ENCODE results near the gene CDKL5. TPM values are rescaled to one million over a fixed set of nuclear protein-coding genes. Genes with fewer than 3 reads are reported as not detected.
"Not testable (repeated sequence)": the region's sequence is repeated elsewhere in the genome, so short reads cannot be mapped to it uniquely, and the experiment has no call there.

CDKL5 gene
- polyA plus RNA-seq, 5 donors, result 7.8 to 14.9 (median 12.3) TPM

DNA sequence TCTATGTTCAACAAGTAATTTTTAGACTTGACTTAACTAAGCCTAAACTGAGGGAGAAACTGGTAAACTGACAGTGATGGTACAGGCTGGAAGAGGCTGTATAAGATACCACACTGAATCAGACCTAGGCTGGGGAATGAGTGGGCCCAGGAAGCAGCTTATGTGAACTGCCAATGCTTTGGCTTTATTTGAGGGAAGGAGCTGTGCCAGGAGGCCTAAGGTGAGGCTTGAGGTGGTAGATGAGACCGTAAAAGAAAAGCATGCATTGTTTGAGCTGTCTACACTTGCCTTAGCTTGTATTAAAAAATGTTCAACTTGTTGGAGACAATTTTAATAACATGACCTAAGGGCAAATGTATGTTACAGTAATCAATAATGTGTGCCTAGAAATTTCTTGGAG is 150.3 kb downstream of the CDKL5 start:
- DNase-seq, result no peak

DNA sequence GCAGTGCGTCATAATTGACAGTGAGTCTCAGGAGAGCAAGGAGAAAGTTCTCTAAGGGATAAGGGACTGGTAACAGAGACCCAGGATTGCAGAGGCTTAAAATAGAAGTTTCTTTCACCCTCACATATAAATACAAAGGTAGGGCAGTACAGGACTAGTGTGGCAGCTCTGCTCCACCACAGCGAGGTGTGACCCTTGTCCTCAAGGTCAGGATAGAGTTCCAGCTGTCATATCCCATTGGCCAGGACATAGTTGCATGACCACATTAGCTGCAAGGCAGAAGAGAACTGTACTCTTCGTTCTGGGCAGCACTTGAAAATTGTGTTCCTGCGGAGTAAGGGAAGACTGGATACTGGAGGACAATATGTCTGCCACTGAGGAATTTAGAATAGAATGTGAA is 152.0 kb downstream of the CDKL5 start:
- DNase-seq, result no peak

DNA sequence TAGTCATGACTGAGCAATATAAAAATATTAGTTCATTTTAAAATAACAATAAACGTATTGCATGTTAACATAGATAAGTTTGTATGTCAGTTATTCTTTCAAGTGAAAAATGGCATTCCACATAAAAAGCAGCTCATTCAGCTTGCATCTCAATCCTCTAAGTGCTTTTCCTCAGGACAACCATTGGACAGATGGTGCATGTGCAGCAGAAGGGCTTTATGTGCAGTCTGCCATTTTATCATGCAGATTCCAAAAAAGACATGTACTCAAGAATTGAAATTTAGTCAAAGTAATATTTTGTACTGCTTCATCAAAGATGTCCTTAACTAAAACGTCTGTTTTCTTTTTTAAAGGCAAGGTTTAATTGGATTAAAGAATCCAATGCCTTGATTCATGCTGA is 153.1 kb downstream of the CDKL5 start:
- DNase-seq, result no peak

- no peak for DNase-seq
Measured at GRCh38 chrX:18579495-18579894, 154.1 kb downstream of the CDKL5 start.

- no peak for DNase-seq
Measured at GRCh38 chrX:18582910-18583493, 157.6 kb downstream of the CDKL5 start.

DNA sequence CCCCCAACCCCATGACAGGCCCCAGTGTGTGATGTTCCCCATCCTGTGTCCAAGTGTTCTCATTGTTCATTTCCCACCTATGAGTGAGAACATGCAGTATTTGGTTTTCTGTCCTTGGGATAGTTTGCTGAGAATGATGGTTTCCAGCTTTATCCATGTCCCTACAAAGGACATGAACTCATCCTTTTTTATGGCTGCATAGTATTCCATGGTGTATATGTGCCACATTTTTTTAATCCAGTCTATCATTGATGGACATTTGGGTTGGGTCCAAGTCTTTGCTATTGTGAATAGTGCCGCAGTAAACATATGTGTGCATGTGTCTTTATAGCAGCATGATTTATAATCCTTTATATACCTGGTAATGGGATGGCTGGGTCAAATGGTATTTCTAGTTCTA is 163.9 kb downstream of the CDKL5 start:
- not testable (repeated sequence) for DNase-seq

GRCh38 chrX:18591834-18592233 is 166.4 kb downstream of the CDKL5 start:
- no peak for DNase-seq

DNA sequence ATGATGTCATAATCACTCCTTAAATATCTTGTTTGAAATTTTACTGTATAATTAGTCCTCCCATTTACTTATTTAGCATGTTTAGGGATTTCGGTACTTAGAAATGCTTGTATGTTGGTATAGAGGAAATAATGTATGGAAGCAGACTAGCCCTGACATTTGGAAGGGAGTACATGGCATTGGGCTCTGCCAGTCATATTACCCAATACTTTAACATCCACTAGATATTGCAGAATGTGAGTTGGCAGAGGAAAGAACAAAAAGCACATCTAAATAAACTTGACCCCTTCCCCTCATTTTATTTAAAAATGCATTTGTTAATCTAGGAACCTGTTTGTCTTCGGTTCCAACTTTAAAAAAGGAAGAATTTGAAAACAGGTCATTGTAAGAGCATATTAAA is 168.7 kb downstream of the CDKL5 start:
- no peak for DNase-seq

DNA sequence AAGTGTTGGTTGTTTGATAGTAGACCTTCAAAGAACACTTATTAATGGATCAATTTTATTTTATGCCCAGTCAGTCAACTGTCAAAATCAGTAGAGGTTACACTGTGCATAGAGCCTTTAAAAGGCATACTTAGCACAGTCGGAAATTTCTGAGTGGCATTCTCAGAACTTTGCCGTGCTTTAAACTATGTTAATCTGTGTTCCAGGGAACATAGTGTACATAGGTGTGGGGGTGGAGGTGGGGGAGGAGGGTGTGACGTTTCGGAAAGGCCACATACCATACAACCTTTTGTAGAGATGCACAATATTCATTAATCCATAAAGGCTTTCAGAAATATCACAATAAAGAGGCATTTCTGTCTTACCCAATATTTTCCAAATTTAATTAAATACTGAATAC is 170.7 kb downstream of the CDKL5 start:
- no peak for DNase-seq

- no peak for DNase-seq
Measured at GRCh38 chrX:18598413-18598812, 173.0 kb downstream of the CDKL5 start.

- DNase-seq, result no peak
Measured at GRCh38 chrX:18607966-18608365, 182.6 kb downstream of the CDKL5 start.

- no peak for DNase-seq
Measured at GRCh38 chrX:18613930-18614639, 188.7 kb downstream of the CDKL5 start.

GRCh38 chrX:18616688-18617406 is 191.4 kb downstream of the CDKL5 start:
- no peak for DNase-seq

- DNase-seq, result no peak
Measured at GRCh38 chrX:18617407-18617750, 192.0 kb downstream of the CDKL5 start.

DNA sequence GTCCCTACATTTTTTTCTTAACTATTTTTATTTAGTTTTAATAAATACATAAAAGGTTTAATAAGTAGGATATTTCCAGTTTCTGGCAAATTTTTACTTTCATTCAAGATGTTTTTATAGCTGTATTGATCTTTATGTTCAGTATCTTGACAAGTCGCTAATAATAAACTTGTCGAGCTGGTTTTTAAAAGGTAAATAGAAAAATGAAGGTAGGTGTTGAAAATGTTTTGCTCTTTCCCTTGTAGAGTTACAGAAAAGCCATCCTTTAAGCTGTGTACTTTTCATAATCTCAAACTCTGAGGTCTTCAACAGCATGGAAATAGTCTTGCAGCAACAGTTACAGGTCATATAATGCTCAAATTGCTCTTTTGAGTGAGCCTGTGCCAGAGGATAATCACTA is 193.9 kb downstream of the CDKL5 start:
- no peak for DNase-seq

DNA sequence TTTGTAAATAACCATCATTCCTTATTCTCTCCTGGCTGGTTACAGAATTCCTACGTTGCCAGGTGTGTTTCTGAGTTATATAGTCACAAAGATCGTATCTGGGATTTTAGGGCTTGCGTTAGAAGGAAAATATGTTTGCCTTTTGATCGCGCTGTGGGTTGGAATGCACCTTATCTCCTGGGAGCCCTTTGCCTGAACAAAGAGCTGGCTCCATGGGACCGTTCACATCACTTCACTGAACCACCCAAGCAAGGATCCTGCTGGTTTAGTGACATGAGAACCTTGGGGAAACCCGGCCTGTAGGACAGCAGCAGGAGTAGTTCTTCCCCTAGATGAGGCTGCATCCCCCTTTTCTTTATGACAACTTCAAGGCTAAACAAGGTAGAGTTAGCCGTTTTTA is 194.9 kb downstream of the CDKL5 start:
- DNase-seq, result no peak

GRCh38 chrX:18624599-18624998 is 199.2 kb downstream of the CDKL5 start:
- DNase-seq, result no peak

DNA sequence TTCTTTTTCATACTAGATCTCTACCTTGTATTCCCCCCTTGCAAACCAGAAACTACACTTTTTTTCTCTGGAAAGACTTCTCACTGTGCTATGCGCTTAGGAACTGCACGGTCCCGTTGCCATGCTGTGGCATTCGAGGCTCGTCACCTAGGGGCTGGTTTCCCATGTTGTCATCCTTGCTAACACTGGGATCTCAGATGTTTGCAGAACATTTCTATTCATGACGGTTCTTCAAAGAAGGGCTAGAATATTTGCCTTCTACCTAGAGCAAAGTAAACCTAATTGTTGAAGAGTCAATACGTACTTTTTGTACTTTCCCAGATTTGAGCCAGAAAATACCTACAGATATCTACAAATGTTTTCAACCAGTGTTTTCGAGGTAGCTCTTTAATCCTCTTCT is 205.5 kb downstream of the CDKL5 start:
- no peak for DNase-seq

GRCh38 chrX:18638398-18638797 is 213.0 kb downstream of the CDKL5 start:
- no peak for DNase-seq

GRCh38 chrX:18639280-18639679 is 213.9 kb downstream of the CDKL5 start:
- no peak for DNase-seq

DNA sequence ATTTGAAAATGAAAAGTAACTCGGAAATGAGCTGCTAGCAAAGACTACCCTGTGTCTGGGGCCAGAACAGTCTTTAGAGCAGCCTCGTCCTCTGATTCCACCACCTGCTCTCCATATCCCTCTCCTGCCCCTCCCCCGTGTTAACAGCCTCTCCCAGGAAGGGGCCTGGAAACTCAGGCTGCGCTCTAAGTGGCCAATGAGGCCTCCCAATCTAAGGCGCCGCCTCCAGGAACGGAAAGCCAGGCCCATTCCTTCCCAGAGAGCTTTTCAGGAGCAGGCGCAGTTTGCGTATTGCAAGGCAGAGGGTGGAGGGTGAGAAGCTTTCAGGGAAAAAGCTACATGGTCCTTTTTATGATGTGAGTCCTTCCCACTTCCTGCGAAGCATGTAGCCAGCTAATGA is 215.3 kb downstream of the CDKL5 start:
- DNase-seq, result no peak

DNA sequence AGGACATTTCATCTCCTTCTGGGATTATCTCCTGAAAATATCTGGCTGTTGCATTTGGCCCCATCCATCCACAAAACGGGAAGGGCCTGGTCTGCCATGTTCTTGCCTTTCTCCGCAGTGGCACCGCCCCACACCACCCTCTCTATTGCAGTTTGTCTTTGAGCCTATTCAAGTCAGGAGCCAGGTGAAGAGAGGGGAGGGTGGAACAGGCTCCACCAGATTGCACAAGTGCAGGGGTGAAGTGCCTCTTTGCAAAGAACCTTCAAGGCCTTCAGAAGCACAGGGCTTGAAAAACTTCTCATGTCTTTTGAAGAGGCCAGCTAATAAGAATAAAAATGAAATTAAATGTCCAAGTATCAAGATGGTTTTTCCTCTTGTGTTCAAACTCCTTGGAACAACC is 217.8 kb downstream of the CDKL5 start:
- DNase-seq, result peak; percentile 21 to 31

GRCh38 chrX:18643853-18644252 is 218.4 kb downstream of the CDKL5 start:
- DNase-seq, result no peak

All from right lung (tissue), 5 donors.